HG03039 (cell line): ENCODE data around the gene ZNF101.
"Not testable (repeated sequence)": the region's sequence is repeated elsewhere in the genome, so short reads cannot be mapped to it uniquely, and the experiment has no call there.

Experiments
- ATAC-seq: cut with Tn5 transposase; IDR thresholded peaks from one replicate; pipeline ENCODE4 v1.9.1; 2021; ENCODE audit warnings: mild to moderate bottlenecking, moderate library complexity; ENCODE audit not compliant: unreplicated experiment

Gene ZNF101

DNA sequence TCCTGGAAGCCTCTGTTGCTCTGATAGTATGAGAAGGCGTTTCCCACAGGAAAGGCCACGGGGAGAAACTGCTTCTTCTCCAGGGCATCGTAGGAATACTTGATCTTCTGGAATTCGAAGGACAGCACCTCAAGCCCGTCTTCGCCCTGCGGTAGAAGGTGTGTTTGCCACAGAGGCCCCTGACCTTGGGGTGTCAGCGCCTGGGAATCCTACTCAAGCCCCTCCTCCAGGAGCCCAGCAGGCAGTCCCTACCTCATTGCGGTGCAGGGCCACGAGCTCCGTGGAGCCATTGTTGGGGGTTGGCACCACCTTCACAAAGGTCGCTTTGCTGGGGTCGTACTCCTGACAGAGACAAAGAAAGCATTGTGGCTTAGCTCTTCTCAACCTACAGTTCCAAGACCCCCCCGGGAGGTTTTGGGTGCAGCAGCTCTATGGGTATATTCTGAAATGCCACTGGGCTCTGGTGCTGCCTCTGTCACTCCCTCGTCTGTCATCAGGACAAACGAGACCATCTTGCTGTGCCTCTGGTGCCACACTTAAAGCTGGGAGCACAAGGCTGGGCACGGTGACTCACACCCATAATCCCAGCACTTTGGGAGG, 8.9 kb upstream of the ZNF101 start:
- ATAC-seq: no peak

DNA sequence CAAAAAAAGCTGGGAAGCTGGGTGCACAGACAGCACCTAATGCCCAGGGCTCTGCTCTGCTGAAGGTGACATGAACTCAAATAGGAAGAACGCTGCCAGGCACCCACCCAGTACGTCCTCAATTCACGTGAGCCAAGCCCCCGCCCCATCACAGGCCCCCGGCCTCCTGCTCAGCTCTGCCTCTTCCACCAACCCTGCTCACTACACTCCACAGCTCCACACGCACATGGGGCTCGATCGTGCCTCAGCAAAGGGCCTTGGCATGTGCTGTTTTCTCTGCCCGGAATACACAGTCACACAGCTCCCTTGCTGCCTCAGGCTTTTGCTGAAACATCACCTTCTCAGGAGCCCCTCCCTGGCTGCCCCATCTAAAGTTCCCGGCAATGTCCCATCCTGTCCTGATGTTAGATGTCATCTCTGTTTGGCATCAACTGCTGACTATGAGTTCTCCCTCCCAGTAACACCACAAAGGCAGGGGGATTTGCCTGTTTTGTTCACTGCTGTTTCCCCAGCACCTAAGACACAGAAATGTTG, 7.4 kb upstream of the ZNF101 start:
- ATAC-seq: no peak

DNA sequence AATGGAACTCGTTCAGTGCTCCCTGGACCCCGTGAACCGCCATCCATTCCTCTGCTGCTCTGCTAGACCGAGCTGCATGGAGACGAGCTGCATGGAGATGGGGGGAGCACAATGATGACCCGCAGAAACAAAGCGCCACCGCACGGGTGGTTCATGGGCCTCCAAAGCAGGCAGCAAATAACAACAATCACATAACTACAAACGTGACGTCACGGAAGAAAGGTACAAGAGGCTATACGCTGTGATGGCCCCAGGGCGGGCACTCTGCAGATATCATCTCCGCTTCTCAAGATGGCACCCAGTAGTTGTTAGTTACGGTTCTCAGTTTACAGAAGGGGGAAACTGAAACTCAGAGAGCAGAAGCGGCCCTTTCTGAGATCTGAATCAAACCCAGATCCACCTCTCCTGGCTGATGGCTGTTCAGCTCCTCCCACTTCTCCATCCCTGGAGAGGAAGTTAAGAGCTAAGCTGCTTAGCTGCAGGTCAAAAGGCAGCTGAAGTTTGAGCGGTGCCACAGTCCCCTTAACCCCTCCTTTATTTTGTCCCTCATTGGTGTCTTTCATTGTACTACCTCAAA, 6.9 kb upstream of the ZNF101 start:
- ATAC-seq: peak; percentile 30

DNA sequence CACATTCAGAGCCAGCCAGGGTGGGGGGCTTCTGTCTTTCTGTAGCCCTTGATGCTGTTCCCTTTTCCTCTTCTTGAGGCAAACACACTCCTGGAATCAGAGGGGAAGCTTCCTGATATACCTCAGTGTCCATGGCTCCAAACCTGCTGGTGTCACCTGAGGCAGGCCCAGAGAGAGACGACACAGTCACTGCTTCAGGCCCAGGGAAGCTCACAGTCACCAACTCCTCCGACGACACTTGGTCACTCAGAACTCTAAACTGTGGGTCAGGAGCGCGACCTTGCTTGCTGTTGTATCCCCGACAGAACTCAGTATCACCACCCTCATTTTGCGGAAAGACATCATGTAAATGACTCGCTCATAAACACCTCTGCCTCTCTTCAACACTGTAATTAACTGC, 6.3 kb upstream of the ZNF101 start:
- no peak for ATAC-seq

DNA sequence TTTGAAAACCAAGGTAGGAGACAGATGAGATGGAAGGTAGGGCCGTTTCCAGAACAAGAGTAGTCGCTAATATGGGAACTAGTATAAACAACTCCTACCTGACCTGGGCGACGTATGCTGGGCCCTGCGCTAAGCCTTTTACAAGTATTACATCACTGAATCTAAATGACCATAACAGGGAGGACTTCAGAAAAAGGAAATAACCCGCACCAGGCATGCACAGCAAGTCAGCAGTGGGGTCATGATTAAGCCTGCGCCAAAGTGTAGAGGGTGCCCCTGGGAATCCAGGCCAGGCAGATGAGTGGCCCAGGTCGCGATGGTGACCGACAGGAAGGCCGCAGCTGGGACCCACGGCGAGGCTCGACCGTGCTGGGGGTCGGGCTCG, 5.8 kb upstream of the ZNF101 start:
- no peak for ATAC-seq

DNA sequence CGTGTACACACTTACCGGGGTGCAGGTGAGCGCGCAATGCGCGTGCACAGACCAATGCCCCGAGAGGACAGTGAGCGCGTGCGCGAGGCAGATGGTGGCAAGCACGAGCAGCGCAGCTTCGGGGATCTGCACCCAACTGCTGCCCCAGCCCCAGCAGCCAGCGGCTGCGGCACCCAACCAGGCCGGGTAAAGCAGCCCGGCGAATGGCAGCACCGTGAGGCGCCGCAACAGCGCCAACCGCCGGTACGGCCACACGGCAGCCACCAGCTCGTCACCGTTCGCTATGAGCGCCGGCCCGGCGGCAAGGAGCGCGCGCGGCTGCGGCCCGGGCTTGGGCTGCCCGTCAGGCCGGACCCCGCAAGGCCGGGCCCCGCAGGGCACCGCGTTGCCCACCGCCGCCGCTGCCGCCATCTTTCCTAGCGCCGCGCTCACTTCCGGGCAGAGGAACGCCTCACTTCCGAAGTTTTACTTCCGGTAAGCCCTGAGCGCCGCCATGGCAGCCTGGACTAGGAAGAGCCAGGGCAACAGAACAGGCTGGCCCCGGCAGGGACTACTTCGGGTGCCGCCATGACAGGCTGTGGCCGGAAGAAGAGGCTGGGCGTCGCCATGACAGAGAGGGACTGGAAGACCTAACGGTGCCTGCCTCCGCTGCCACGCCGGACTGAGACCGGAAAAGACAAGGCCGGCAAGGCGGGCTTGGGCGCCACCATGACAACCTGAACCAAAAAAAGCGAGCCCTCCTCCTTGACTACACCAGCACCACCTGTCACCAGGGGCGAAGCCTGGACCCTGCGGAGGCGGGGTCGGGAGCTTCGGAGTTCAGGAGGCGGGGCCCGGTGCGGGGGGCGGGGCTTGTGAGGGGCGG, 5.2 kb upstream of the ZNF101 start, which contains the start of gene ATP13A1:
Gene ATP13A1 (minus strand): TSS at position 421 of the 865 bp plus-strand sequence. CDS start 10 bp downstream, at position 411.
- peak; percentile 74 for ATAC-seq

DNA sequence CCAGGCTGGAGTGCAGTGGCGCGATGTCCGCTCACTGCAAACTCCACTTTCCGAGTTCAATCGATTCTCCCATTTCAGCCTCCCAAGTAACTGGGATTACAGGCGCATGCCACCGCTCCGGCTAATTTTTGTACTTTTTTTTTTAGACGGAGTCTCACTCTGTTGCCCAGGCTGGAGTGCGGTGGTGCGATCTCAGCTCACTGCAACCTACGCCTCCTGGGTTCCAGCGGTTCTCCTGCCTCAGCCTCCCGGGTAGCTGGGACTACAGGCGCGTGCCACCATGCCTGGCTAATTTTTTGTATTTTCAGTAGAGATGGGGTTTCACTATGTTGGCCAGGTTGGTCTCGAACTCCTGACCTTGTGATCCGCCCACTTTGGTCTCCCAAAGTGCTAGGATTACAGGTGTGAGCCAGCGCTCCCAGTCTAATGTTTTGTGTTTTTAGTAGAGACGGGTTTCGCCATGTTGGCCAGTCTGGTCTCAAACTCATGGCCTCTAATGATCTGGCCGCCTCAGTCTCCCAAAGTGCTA, 3.2 kb upstream of the ZNF101 start:
- not testable (repeated sequence) for ATAC-seq

DNA sequence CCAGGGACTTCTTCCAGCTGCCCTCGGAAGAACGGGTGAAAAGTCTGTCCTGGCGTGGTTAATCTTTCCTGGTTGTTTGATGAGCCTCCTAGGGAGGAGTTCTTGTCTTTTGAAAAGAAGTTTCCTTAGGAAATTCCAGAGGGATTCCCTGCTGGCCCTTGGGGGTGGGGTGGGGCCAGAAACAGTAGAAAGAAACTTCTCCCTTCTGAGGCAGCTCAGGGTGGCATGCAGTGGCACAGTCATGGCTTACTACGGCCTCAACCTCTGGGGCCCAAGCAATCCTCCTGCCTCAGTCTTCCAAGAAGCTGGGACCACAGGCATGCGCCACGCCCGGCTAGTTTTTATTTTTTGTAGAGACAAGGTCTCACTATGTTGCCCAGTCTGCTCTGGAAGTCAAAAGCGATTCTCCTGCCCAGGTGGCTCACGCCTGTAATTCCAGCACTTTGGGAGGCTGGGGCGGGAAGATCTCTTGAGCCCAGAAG, 1.5 kb downstream of the ZNF101 start:
- no peak for ATAC-seq

DNA sequence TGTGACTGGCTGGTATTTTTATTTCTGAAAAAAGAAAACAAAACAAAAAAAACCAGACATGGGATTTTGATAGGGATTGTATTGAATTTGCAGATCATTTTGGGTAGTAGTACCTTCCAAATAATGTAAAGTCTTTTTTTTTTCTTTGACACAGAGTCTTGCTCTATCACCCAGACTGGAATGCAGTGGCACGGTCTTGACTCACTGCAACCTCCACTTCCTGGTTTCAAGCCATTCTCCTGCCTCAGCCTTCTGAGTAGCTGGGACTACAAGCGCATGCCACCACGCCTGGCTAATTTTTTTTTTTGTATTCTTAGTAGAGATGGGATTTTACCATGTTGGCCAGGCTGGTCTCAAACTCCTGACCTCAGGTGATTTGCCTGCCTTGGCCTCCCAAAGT, 4.2 kb downstream of the ZNF101 start:
- no peak for ATAC-seq

DNA sequence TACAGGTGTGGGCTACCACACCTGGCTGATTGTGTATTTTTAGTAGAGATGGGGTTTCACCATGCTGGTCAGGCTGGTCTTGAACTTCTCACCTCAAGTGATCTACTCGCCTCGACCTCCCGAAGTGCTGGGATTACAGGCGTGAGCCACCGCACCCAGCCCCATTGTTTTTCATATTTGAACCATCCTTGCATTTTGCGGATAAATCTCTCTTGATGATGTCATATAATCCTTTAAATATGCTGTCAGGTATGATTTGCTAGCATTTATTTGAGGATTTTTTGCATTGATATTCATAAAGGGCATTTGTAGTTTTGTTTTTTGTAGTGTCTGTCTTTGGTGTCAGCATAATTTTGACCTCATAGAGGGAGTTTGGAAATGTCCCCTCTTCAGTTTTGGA, 5.7 kb downstream of the ZNF101 start:
- no peak for ATAC-seq

DNA sequence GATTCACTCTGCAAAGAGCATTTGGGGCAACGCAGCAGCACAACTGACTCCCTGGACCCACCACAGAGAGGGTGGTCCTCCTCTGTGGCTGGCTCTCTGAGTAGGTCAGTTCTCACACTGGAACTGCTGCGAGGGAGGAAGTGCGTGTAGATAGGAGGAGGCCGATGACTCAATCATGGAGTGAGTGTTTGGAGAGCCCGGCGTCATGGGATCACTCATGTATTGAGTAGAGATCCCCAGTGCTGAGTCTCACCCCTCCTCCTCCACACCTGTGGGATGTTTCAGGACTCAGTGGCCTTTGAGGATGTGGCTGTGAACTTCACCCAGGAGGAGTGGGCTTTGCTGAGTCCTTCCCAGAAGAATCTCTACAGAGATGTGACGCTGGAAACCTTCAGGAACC, 8.9 kb downstream of the ZNF101 start:
- no peak for ATAC-seq

DNA sequence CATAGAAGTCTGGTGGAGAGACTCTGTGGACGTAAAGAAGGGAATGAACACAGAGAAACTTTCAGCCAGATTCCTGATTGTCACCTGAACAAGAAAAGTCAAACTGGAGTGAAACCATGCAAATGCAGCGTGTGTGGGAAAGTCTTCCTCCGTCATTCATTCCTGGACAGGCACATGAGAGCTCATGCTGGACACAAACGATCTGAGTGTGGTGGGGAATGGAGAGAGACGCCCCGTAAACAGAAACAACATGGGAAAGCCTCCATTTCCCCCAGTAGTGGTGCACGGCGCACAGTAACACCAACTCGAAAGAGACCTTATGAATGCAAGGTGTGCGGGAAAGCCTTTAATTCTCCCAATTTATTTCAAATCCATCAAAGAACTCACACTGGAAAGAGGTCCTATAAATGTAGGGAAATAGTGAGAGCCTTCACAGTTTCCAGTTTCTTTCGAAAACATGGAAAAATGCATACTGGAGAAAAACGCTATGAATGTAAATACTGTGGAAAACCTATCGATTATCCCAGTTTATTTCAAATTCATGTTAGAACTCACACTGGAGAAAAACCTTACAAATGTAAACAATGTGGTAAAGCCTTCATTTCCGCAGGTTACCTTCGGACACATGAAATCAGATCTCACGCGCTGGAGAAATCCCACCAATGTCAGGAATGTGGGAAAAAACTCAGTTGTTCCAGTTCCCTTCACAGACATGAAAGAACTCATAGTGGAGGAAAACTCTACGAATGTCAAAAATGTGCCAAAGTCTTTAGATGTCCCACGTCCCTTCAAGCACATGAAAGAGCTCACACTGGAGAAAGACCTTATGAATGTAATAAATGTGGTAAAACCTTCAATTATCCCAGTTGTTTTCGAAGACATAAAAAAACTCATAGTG, 10.8 kb downstream of the ZNF101 start:
- no peak for ATAC-seq

DNA sequence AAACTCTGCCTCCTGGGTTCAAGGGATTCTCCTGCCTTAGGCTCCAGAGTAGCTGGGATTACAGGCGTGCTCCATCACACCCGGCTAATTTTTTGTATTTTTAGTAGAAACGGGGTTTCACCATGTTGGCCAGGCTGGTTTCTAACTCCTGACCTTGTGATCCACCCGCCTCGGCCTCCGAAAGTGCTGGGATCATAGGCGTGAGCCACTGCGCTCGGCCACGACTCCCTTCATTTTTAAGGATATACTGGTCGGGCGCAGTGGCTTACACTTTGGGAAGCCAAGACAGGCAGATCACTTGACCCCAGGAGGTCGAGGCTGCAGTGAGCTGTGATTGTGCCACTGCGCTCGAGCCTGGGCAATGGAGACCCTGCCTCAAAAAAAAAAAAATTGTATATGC, 17.5 kb downstream of the ZNF101 start:
- ATAC-seq: not testable (repeated sequence)

DNA sequence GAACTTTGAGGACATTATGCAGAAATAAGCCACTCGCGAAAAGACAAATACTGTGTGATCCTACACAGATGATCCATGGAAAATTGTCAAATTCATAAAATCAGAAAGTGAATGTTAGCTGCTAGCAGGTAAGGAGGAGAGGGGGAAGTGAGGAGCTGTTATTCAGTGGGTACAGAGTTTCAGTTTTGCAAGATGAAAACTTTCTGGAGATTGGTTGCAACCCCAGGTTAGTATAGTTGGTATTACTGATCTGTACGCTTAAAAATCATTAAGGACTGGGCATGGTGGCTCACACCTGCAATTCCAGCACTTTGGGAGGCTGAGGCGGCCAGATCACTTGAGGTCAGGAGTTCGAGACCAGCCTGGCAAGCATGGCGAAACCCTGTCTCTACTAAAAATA, 17.9 kb downstream of the ZNF101 start:
- ATAC-seq: no peak

DNA sequence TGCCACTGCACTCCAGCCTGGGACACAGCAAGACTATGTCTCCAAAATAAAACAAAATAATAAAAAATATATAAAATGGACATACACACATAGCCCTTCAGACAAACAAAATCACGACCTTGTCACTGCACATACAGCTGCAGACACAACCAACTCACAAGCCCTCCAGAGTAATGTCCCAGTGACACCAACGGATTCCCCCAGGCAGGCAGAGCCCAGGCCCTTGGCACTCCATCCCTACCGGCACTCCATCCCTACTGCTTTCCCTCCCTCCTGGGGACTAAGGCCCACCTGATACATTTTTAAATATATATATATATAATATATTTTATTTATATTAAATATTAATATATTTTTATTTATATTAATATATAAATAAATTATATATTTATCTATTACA, 18.5 kb downstream of the ZNF101 start:
- ATAC-seq: no peak

DNA sequence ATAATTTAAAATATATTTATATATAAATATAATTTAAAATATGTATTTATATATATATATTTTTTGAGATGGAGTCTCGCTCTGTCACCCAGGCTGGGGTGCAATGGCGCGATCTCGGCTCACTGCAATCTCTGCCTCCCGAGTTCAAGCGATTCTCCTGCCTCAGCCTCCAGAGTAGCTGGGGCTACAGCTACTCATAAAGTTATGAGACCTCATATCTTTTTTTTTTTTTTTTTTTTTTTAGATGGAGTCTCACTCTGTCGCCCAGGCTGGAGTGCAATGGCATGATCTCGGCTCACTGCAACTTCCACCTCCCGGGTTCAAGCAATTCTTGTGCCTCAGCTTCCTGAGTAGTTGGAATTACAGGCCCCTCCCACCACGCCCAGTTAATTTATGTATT, 20.4 kb downstream of the ZNF101 start:
- not testable (repeated sequence) for ATAC-seq

DNA sequence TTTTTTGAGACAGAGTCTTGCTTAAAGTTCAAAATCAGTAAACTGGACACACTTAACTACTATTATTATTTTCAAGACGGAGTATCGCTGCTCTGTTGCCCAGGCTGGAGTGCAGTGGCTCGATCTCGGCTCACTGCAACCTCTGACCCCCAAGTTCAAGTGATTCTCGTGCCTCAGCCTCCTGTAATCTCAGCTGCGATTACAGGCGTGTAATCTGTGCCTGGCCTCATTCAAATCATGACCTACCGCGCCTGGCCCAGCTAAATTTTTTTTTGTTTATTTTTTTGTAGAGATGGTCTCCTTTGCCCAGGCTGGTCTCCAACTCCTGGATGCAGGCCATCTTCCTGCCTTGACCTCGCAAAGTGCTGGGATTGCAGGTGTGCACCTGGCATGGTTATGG, 23.0 kb downstream of the ZNF101 start:
- no peak for ATAC-seq

DNA sequence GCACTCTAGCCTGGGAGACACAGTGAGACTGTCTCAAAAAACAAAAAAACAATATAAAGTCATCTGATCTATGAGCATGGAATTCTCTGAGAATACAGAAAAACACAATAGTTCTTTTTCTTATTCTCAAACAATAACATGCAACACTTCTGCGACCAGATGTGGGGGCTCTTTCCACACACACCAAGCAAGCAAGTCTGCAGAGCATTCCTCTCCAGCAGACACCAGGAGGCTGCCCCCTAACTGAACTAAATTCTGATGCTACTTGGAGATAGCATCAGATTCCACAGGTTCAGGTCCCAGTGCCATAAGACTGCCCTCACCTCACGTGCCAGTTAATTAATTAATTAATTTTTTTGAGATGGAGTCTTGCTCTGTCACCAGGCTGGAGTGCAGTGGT, 27.7 kb downstream of the ZNF101 start:
- ATAC-seq: no peak

DNA sequence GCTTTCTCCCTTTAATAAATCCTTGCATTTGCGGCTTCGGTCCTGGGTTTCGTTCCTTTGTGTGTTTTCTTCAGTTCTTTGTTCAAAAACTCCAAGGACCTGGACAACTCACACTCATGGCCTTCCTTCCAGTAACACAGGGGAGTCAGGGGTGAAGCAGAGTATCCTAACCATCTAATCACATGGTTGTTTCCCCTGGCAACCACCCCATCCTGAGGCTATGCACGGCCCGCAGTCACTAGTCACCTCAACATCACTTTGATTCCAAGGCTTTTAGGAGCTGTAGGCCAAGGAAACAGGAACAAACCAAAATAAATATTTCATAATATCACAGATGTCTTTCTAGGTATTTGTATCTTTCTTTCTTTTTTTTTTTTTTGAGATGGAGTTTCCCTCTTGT, 28.9 kb downstream of the ZNF101 start:
- no peak for ATAC-seq

DNA sequence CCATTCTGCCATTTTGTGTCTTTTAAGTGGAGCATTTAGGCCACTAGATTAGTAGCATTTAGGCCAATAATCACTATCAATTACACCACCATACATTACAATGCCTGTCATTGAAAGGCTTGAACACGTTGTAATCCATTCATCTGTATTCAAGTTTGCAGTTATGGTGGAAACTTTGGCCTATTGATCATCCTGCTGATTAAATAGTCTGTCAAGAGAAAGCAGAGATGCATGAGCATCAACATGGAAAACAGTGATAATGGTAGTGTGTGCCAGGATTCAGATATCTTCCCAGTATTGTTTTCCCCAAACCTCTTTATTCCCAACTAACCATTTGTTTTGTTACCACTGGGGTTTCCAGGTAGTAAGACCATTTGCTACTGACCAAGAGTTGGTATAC, 31.9 kb downstream of the ZNF101 start:
- ATAC-seq: not testable (repeated sequence)
